Spleen (tissue), 11 donors: Measurements from ENCODE around the gene GIT1. TPM values are rescaled to one million over a fixed set of nuclear protein-coding genes. Genes with fewer than 3 reads are reported as not detected.

Source experiments
- DNase-seq: peaks from one replicate; pipeline ENCODE4 v3.0.0-alpha.2; 2020
- H3K27ac ChIP-seq, 8 donors: fragments of 200-600 bp; sonication (generic) in 7 of 8; 1 replicate in 4 of 8; 2 replicates in 4 of 8; pipeline versions ENCODE4 v1.5.0 to v1.8.0; 2016 to 2021; ENCODE audit warnings: inconsistent platforms in 4 of 8, mild to moderate bottlenecking in 4 of 8, moderate library complexity in 1 of 8
- H3K27me3 ChIP-seq, 7 donors: fragments of 200-600 bp; sonication (generic) in 6 of 7; replicated peaks in 1 of 7; 1 replicate in 4 of 7; 2 replicates in 3 of 7; pipeline versions ENCODE4 v1.5.0 to v1.8.0; 2016 to 2021; ENCODE audit warnings: inconsistent platforms in 3 of 7, mild to moderate bottlenecking in 1 of 7
- H3K36me3 ChIP-seq, 6 donors: fragments of 200-600 bp; sonication (generic) in 5 of 6; 1 replicate in 4 of 6; 2 replicates in 2 of 6; pipeline versions ENCODE4 v1.5.0 to v1.8.0; 2016 to 2021; ENCODE audit warnings: inconsistent platforms in 2 of 6
- H3K4me1 ChIP-seq, 6 donors: fragments of 200-600 bp; sonication (generic) in 5 of 6; 1 replicate in 3 of 6; 2 replicates in 3 of 6; pipeline versions ENCODE4 v1.5.0 to v1.8.0; 2016 to 2021; ENCODE audit warnings: inconsistent platforms in 3 of 6
- H3K4me3 ChIP-seq, 8 donors: fragments of 200-600 bp; sonication (generic) in 7 of 8; 1 replicate in 4 of 8; 2 replicates in 4 of 8; pipeline versions ENCODE4 v1.5.0 to v1.8.0; 2016 to 2021; ENCODE audit warnings: inconsistent platforms in 4 of 8, mild to moderate bottlenecking in 4 of 8, moderate library complexity in 2 of 8
- H3K9me3 ChIP-seq, 8 donors: fragments of 200-600 bp; sonication (generic) in 7 of 8; 1 replicate in 4 of 8; 2 replicates in 4 of 8; pipeline versions ENCODE4 v1.5.0 to v1.8.0; 2016 to 2021; ENCODE audit warnings: inconsistent platforms in 4 of 8
- CTCF ChIP-seq, 11 experiments: fragments of 200-600 bp in 7 of 11; fragments of 450-650 bp in 4 of 11; sonication (generic) in 4 of 11; IDR thresholded peaks in 8 of 11; conservative IDR thresholded peaks in 3 of 11; 1 replicate in 7 of 11; 2 replicates in 4 of 11; pipeline versions ENCODE4 v1.4.0 to v1.8.0; 2016 to 2021; ENCODE audit warnings: antibody characterized with exemption in 11 of 11, inconsistent platforms in 4 of 11, mild to moderate bottlenecking in 1 of 11
- POLR2A ChIP-seq, 3 donors: fragments of 450-650 bp; IDR thresholded peaks; one replicate each; pipeline ENCODE4 v1.5.1; 2017; ENCODE audit warnings: antibody characterized with exemption in 3 of 3, mild to moderate bottlenecking in 1 of 3
- POLR2AphosphoS5 ChIP-seq, 3 donors: sonication (generic); formaldehyde crosslinking; IDR thresholded peaks; one replicate each; pipeline ENCODE4 v1.5.1; 2017; ENCODE audit warnings: antibody characterized with exemption in 3 of 3
- WGBS, 5 donors: extraction: QIAGEN DNeasy Blood & Tissue Kit in 3 of 5; methylation state at CpG; one replicate each; pipeline versions ENCODE4 v1.1.5 to v1.1.7; 2013 to 2018; 5-methylcytosine and 5-hydroxymethylcytosine counted together
- intact Hi-C: fragments of 100-400 bp; cut with DNase I; formaldehyde crosslinking; loops from one replicate; pipeline ENCODE4 v1.15.0; 2023; ENCODE audit warnings: low total_unique reads
- polyA plus RNA-seq, 3 donors: library from polyadenylated mRNA; stranded (reverse); fragments of 200-250 nt; gene quantifications; one replicate each; pipeline ENCODE4 v1.2.1, GENCODE V29; 2013
- total RNA-seq, 7 donors: library from RNA; depleted of rRNA in 3 of 7; stranded (reverse); fragments of >200 nt in 3 of 7; fragmentation: NEBNext Ultra II Directional in 4 of 7; extraction: Animal tissue kit (Norgen Biotek cat#: 25700) in 4 of 7; gene quantifications; one replicate each; pipeline versions ENCODE4 v1.1.0 to v1.2.1, GENCODE V29; 2016 to 2021
- donor health status: healthy with polysubstance abuse.
- donor health status: DM: no; HTN: no; CAD: no; lungs with moderate emphysema.
- donor health status: DM: no; HTN: no; CAD: no.
- donor health status: Bipolar disorder and iron deficiency.
- donor health status: healthy.
- donor health status: DM: no; HTN: no; CAD: no.
- donor health status: DM: yes; HTN: yes; CAD: no.

Gene GIT1
- total and polyA plus RNA-seq, 10 donors = 20.4 to 64.7 (median 46.0) TPM

GRCh38 chr17:29570521-29570920 is 18.9 kb downstream of the GIT1 start:
- peak; percentile 46 for DNase-seq
- Histone ChIP-seq H3K36me3 (peaks cover 0 to 39% (median 18%) of the 10 kb centered on the region in 6 donors), H3K4me3 (no peak overlapping the region), H3K27ac (no peak overlapping the region), H3K4me1 (peaks cover 13 to 82% (median 54%) of the 10 kb centered on the region in 6 donors), H3K27me3 (peaks cover 0 to 3% (median 0%) of the 10 kb centered on the region in 7 donors), H3K9me3 (no peaks in the 10 kb centered on the region)
- intact Hi-C loops = no loop called here
- no peak for TF ChIP-seq POLR2A (IDR thresholded peaks at IDR 0.05)
- TF ChIP-seq CTCF (IDR thresholded peaks at IDR 0.05 in 8 of 11, conservative IDR thresholded peaks at IDR 0.05 in 3 of 11) = no peak
- no peak for TF ChIP-seq POLR2AphosphoS5 (IDR thresholded peaks at IDR 0.05)
- WGBS, 5 donors = 91 to 98% (median 94%) methylated on average over 7 of the region's 7 CpGs

- 64 to 74% (median 69%) methylated on average over 14 of the region's 14 CpGs for WGBS, 5 donors
- Histone ChIP-seq H3K4me3 (peak overlapping the region in 7 of 8 donors; percentile 68 to 95 (median 79)), H3K27ac (peak overlapping the region in 7 of 8 donors; percentile 81 to 93 (median 91)), H3K4me1 (peaks cover 22 to 82% (median 61%) of the 10 kb centered on the region in 6 donors), H3K27me3 (peaks cover 0 to 3% (median 0%) of the 10 kb centered on the region in 7 donors), H3K36me3 (peaks cover 0 to 27% (median 8%) of the 10 kb centered on the region in 6 donors), H3K9me3 (no peaks in the 10 kb centered on the region)
- peak; percentile 65 for DNase-seq
- TF ChIP-seq POLR2A (IDR thresholded peaks at IDR 0.05) (no peak), POLR2AphosphoS5 (IDR thresholded peaks at IDR 0.05) (no peak)
- intact Hi-C loops = no loop called here
These were observed 20.1 kb downstream of the GIT1 start for GRCh38 chr17:29569245-29569950.

- Histone ChIP-seq H3K4me1 (peaks cover 30 to 83% (median 69%) of the 10 kb centered on the region in 6 donors), H3K4me3 (peak within 1 kb of the TSS; percentile 62 to 95 (median 75)), H3K36me3 (peaks cover 0 to 19% (median 2%) of the 10 kb centered on the region in 6 donors), H3K27ac (peak within 1 kb of the TSS; percentile 80 to 93 (median 90)), H3K27me3 (peaks cover 0 to 3% (median 0%) of the 10 kb centered on the region in 7 donors), H3K9me3 (no peaks in the 10 kb centered on the region)
- peak; percentile 98 for DNase-seq
- peak in 2 of 3 donors; percentile 54 to 89 for TF ChIP-seq POLR2A (IDR thresholded peaks at IDR 0.05)
- TF ChIP-seq POLR2AphosphoS5 (IDR thresholded peaks at IDR 0.05) = peak; percentile 89 to 93 (median 91)
- no peak for TF ChIP-seq CTCF (IDR thresholded peaks at IDR 0.05 in 8 of 11, conservative IDR thresholded peaks at IDR 0.05 in 3 of 11)
- intact Hi-C loops = no loop called here
- 1 to 2% (median 1%) methylated on average over 25 to 85 of the region's 85 CpGs for WGBS, 5 donors
These were observed 20.9 kb downstream of the GIT1 start, which contains the start of gene TP53I13 for GRCh38 chr17:29568331-29569244. Gene TP53I13 (plus strand): TSS chr17:29568701. CDS start chr17:29568759, 58 bp downstream.

GRCh38 chr17:29567554-29568330 is 21.7 kb downstream of the GIT1 start:
- H3K36me3 ChIP-seq = peaks cover 0 to 13% (median 0%) of the 10 kb centered on the region in 6 donors
- no peaks in the 10 kb centered on the region for H3K9me3 ChIP-seq
- H3K27me3 ChIP-seq = peaks cover 0 to 3% (median 0%) of the 10 kb centered on the region in 7 donors
- DNase-seq = peak; percentile 96
- TF ChIP-seq CTCF (IDR thresholded peaks at IDR 0.05 in 8 of 11, conservative IDR thresholded peaks at IDR 0.05 in 3 of 11) (peak in 10 of 11 experiments; percentile 17 to 78 (median 52)), POLR2AphosphoS5 (IDR thresholded peaks at IDR 0.05) (peak in 1 of 3 donors; percentile 58), POLR2A (IDR thresholded peaks at IDR 0.05) (no peak)
- intact Hi-C loops = no loop called here
- H3K27ac ChIP-seq = peak overlapping the region; percentile 80 to 93 (median 90)
- peaks cover 34 to 83% (median 70%) of the 10 kb centered on the region in 6 donors for H3K4me1 ChIP-seq
- H3K4me3 ChIP-seq = peak overlapping the region; percentile 62 to 95 (median 75)
- 0 to 3% (median 1%) methylated on average over 30 to 63 of the region's 63 CpGs for WGBS, 5 donors
